Measurements from ENCODE around the gene NF2.

The NF2 gene

GRCh38 chr22:29632672-29633071, 29.2 kb downstream of the NF2 start:
- DNase-seq (ENCODE audit: low read depth) = no peak
- TF ChIP-seq CTCF (conservative IDR thresholded peaks at IDR 0.05; ENCODE audit: low read depth, low read length) = no peak
- no peak overlapping the region for H3K4me3 ChIP-seq (ENCODE audit: low read depth, low read length)

- DNase-seq (ENCODE audit: low read depth) = no peak
These were observed 30.3 kb downstream of the NF2 start for GRCh38 chr22:29633514-29634312.

GRCh38 chr22:29634847-29635246, 31.4 kb downstream of the NF2 start:
- no peak for DNase-seq (ENCODE audit: low read depth)
- TF ChIP-seq CTCF (conservative IDR thresholded peaks at IDR 0.05; ENCODE audit: low read depth, low read length) = no peak

More at GRCh38 chr22:29633514-29634312, 30.3 kb downstream of the NF2 start:
- no peak overlapping the region for H3K4me3 ChIP-seq (ENCODE audit: low read depth, low read length)
- no peak for TF ChIP-seq CTCF (conservative IDR thresholded peaks at IDR 0.05; ENCODE audit: low read depth, low read length)

GRCh38 chr22:29635734-29636357, 32.4 kb downstream of the NF2 start:
- peak; percentile 81 for DNase-seq (ENCODE audit: low read depth)
- no peak overlapping the region for H3K4me3 ChIP-seq (ENCODE audit: low read depth, low read length)
- TF ChIP-seq CTCF (conservative IDR thresholded peaks at IDR 0.05; ENCODE audit: low read depth, low read length) = peak; percentile 77

More at GRCh38 chr22:29634847-29635246, 31.4 kb downstream of the NF2 start:
- no peak overlapping the region for H3K4me3 ChIP-seq (ENCODE audit: low read depth, low read length)

- H3K4me3 ChIP-seq (ENCODE audit: low read depth, low read length) = no peak overlapping the region
- no peak for TF ChIP-seq CTCF (conservative IDR thresholded peaks at IDR 0.05; ENCODE audit: low read depth, low read length)
- DNase-seq (ENCODE audit: low read depth) = no peak
These were observed 33.3 kb downstream of the NF2 start for GRCh38 chr22:29636751-29637150.

GRCh38 chr22:29637181-29637580, 33.7 kb downstream of the NF2 start:
- H3K4me3 ChIP-seq (ENCODE audit: low read depth, low read length) = no peak overlapping the region
- DNase-seq (ENCODE audit: low read depth) = no peak
- no peak for TF ChIP-seq CTCF (conservative IDR thresholded peaks at IDR 0.05; ENCODE audit: low read depth, low read length)
